WTC11 (cell line): ENCODE measurements around the gene HES5. TPM values are rescaled to one million over a fixed set of nuclear protein-coding genes. Genes with fewer than 3 reads are reported as not detected.

Experiments used
- ATAC-seq: fragments of 200-7000 bp; cut with Tn5 transposase; 2 replicates; pipeline ENCODE4 v1.10.0; 2021; ENCODE audit warnings: mild to moderate bottlenecking, moderate library complexity
- CTCF ChIA-PET: fragments of 300-600 bp; sonication (Branson Sonifier 250); formaldehyde crosslinking; loops from one replicate; lab custom pipeline; 2021; ENCODE audit warnings: antibody characterized with exemption; lab: Charles Lee
- POLR2A ChIA-PET: fragments of 350-600 bp; sonication (Branson Sonifier 250); formaldehyde crosslinking; loops from one replicate; lab custom pipeline; 2021; ENCODE audit warnings: antibody characterized with exemption; lab: Charles Lee
- DNase-seq: peaks from one replicate; pipeline ENCODE4 v3.0.0; 2021; ENCODE audit warnings: low spot score
- H3K27ac Mint-ChIP-seq: 2 replicates; pipeline ENCODE4 v1.8.0; 2021; ENCODE audit warnings: mixed read lengths
- H3K27me3 Mint-ChIP-seq: 2 replicates; pipeline ENCODE4 v1.8.0; 2021; ENCODE audit warnings: low read depth, mild to moderate bottlenecking, moderate library complexity, mixed read lengths
- H3K36me3 Mint-ChIP-seq: 2 replicates; pipeline ENCODE4 v1.8.0; 2021; ENCODE audit warnings: mixed read lengths
- H3K4me1 Mint-ChIP-seq: 2 replicates; pipeline ENCODE4 v1.8.0; 2022; ENCODE audit warnings: mixed read lengths
- H3K4me3 Mint-ChIP-seq: 2 replicates; pipeline ENCODE4 v1.8.0; 2021; ENCODE audit warnings: mild to moderate bottlenecking, moderate library complexity, mixed read lengths
- H3K9me3 Mint-ChIP-seq: 2 replicates; pipeline ENCODE4 v1.8.0; 2021; ENCODE audit warnings: mixed read lengths
- ARID4B ChIP-seq: sonication (generic); formaldehyde crosslinking; IDR thresholded peaks from 2 replicates; pipeline ENCODE4 v1.8.0; 2023; ENCODE audit warnings: missing genetic modification reagents, mild to moderate bottlenecking, borderline replicate concordance
- ATF6 ChIP-seq: sonication (generic); formaldehyde crosslinking; IDR thresholded peaks from 2 replicates; pipeline ENCODE4 v1.8.1; 2023; ENCODE audit warnings: mild to moderate bottlenecking, missing genetic modification reagents
- CBFB ChIP-seq: sonication (generic); formaldehyde crosslinking; IDR thresholded peaks from 2 replicates; pipeline ENCODE4 v1.8.1; 2022; ENCODE audit warnings: mild to moderate bottlenecking, low read depth, missing genetic modification reagents
- CREM ChIP-seq: sonication (generic); formaldehyde crosslinking; IDR thresholded peaks from 2 replicates; pipeline ENCODE4 v1.8.1; 2022; ENCODE audit warnings: mild to moderate bottlenecking, missing genetic modification reagents, moderate library complexity
- EMX1 ChIP-seq: fragments of 250-450 bp; sonication (Bioruptor Pico); IDR thresholded peaks from 2 replicates; pipeline ENCODE4 v1.8.0; 2021; ENCODE audit warnings: mild to moderate bottlenecking
- GABPB1 ChIP-seq: sonication (generic); formaldehyde crosslinking; IDR thresholded peaks from 2 replicates; pipeline ENCODE4 v1.8.1; 2023; ENCODE audit warnings: mild to moderate bottlenecking, missing genetic modification reagents
- GTF2I ChIP-seq: fragments of 250-450 bp; sonication (Bioruptor Pico); conservative IDR thresholded peaks from 2 replicates; pipeline ENCODE4 v1.4.0; 2021; ENCODE audit warnings: mild to moderate bottlenecking
- HMGXB4 ChIP-seq: sonication (generic); formaldehyde crosslinking; IDR thresholded peaks from 2 replicates; pipeline ENCODE4 v1.8.1; 2023; ENCODE audit warnings: mild to moderate bottlenecking, moderate library complexity, missing genetic modification reagents
- IRF2 ChIP-seq: sonication (generic); formaldehyde crosslinking; IDR thresholded peaks from 2 replicates; pipeline ENCODE4 v1.8.0; 2022; ENCODE audit warnings: low read depth, missing genetic modification reagents, borderline replicate concordance
- JUN ChIP-seq: sonication (generic); formaldehyde crosslinking; IDR thresholded peaks from 2 replicates; pipeline ENCODE4 v1.8.0; 2023; ENCODE audit warnings: mild to moderate bottlenecking, missing genetic modification reagents
- MLX ChIP-seq: sonication (generic); formaldehyde crosslinking; IDR thresholded peaks from 2 replicates; pipeline ENCODE4 v1.8.1; 2023; ENCODE audit warnings: mild to moderate bottlenecking, missing genetic modification reagents, moderate library complexity
- NR1H2 ChIP-seq: sonication (generic); formaldehyde crosslinking; IDR thresholded peaks from 2 replicates; pipeline ENCODE4 v1.9.0; 2021; ENCODE audit warnings: mild to moderate bottlenecking, moderate library complexity, missing genetic modification reagents
- PREB ChIP-seq: sonication (generic); formaldehyde crosslinking; IDR thresholded peaks from 2 replicates; pipeline ENCODE4 v1.8.1; 2022; ENCODE audit warnings: mild to moderate bottlenecking, missing genetic modification reagents, moderate library complexity, borderline replicate concordance
- PRRX2 ChIP-seq: fragments of 250-450 bp; sonication (Bioruptor Pico); IDR thresholded peaks from 2 replicates; pipeline ENCODE4 v1.8.0; 2021; ENCODE audit warnings: mild to moderate bottlenecking
- RORB ChIP-seq: fragments of 250-450 bp; sonication (Bioruptor Pico); IDR thresholded peaks from 2 replicates; pipeline ENCODE4 v1.9.0; 2021; ENCODE audit warnings: mild to moderate bottlenecking
- ZNF671 ChIP-seq: fragments of 250-450 bp; sonication (Bioruptor Pico); IDR thresholded peaks from 2 replicates; pipeline ENCODE4 v1.8.0; 2021; ENCODE audit warnings: mild to moderate bottlenecking
- total RNA-seq: library from RNA; stranded (reverse); gene quantifications from 3 replicates; pipeline ENCODE4 v1.2.3, GENCODE V29; 2021
- TF ChIP-seq, protein P1 (sequence below): fragments of 250-450 bp; sonication (Bioruptor Pico); IDR thresholded peaks from 2 replicates; pipeline ENCODE4 v1.9.0; 2021; ENCODE audit warnings: mild to moderate bottlenecking

HES5 gene
- total RNA-seq, 1 experiment from 2014 or later: not detected

DNA sequence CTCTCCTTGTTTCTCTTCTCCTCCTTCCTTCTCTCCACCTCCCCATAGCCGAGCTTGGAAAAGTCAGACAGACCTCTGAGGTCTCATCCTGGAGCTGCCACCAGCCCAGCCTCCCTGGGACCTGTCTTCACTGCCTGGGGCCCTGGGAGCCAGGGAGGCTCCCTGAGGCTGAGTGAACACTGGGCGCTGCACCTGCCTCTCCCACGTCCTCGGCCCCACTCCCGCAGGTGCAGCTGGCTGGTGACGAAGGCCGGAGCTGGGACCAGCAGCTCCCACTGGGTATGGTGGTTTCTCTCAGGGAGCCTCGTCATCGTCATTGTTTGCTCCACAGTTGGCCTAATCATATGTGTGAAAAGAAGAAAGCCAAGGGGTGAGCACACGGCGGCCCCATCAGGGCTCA lies 31.4 kb upstream of the HES5 start:
- H3K9me3 Mint-ChIP-seq: no peaks in the 10 kb centered on the region
- ATAC-seq: no peak
- CTCF ChIA-PET: interaction anchor here (0.8 to 3.8 kb wide), 24 partner anchors 10 to 930 kb away, joined by 3 to 28 read pairs (median 5); partner anchors contain the start of genes PANK4 and PRXL2B

GRCh38 chr1:2560299-2561073 lies 30.4 kb upstream of the HES5 start:
- no peak for DNase-seq
- POLR2A ChIA-PET: interaction anchor here (0.6 kb wide), 1 partner anchor 12 kb away, joined by 3 read pairs; no protein-coding TSS in a partner anchor
- Mint-ChIP-seq H3K27ac (no peak overlapping the region), H3K27me3 (no peaks in the 10 kb centered on the region), H3K36me3 (no peaks in the 10 kb centered on the region), H3K9me3 (no peaks in the 10 kb centered on the region), H3K4me1 (peaks cover 6% of the 10 kb centered on the region; the same call in 1 of the 2 replicates), H3K4me3 (no peak overlapping the region)
- CTCF ChIA-PET: interaction anchor here (0.6 to 3.8 kb wide), 9 partner anchors 13 to 792 kb away, joined by 3 to 28 read pairs (median 8); partner anchors contain the start of gene PRXL2B
- ATAC-seq: no peak
- TF ChIP-seq IRF2 (CRISPR knock-in tag) (no peak), JUN (CRISPR knock-in tag) (no peak), EMX1 (CRISPR knock-in tag) (no peak), CBFB (CRISPR knock-in tag) (no peak), ZNF671 (CRISPR knock-in tag) (no peak), ARID4B (CRISPR knock-in tag) (no peak), PREB (CRISPR knock-in tag) (no peak), MLX (CRISPR knock-in tag) (no peak), PRRX2 (CRISPR knock-in tag) (no peak), GTF2I (no peak), CREM (CRISPR knock-in tag) (no peak), RORB (CRISPR knock-in tag) (no peak)
- TF ChIP-seq, protein P1, sequence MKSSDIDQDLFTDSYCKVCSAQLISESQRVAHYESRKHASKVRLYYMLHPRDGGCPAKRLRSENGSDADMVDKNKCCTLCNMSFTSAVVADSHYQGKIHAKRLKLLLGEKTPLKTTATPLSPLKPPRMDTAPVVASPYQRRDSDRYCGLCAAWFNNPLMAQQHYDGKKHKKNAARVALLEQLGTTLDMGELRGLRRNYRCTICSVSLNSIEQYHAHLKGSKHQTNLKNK (CRISPR knock-in tag): no peak

More for the DNA sequence above, 31.4 kb upstream of the HES5 start:
- no peak overlapping the region for H3K27ac Mint-ChIP-seq
- POLR2A ChIA-PET: interaction anchor here (0.8 kb wide), 2 partner anchors 24 to 25 kb away, joined by 3 read pairs; partner anchors contain the start of gene PRXL2B
- peaks cover 4% of the 10 kb centered on the region; the same call in 1 of the 2 replicates for H3K4me1 Mint-ChIP-seq
- DNase-seq: no peak
- H3K36me3 Mint-ChIP-seq: no peaks in the 10 kb centered on the region
- no peak overlapping the region for H3K4me3 Mint-ChIP-seq
- no peaks in the 10 kb centered on the region for H3K27me3 Mint-ChIP-seq
- TF ChIP-seq GABPB1 (CRISPR knock-in tag) (no peak), NR1H2 (CRISPR knock-in tag) (no peak), ATF6 (CRISPR knock-in tag) (no peak), HMGXB4 (CRISPR knock-in tag) (no peak), CREM (CRISPR knock-in tag) (no peak)
